ENCODE results near the gene RASSF10.

RASSF10 gene

DNA sequence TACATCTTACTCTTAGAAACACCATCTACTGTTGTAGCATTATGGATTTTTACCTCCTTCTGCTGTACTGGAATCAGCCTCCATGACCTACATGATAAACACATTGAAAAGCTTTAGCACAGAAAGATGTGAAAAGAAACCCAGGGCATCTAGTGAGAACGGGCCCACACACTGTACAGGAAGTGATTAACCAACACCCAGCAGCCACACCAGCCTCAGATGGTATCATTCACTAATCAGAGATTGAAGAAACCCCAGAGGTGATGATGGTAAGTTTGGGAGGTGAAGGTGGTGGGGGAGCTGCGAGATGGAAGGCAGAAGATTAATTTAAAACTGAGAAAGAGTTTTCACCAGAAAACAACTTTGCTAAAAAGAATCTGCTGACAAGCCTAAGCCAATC, 46.1 kb downstream of the RASSF10 start:
- no peak for DNase-seq (ENCODE audit: low read depth, low spot score)
- in situ Hi-C loops (cut with HindIII; ENCODE audit: low sequenced_read_pairs), result no loop called here
- no peak overlapping the region for H3K4me3 ChIP-seq (ENCODE audit: low read depth, low read length)
- TF ChIP-seq, protein P1, sequence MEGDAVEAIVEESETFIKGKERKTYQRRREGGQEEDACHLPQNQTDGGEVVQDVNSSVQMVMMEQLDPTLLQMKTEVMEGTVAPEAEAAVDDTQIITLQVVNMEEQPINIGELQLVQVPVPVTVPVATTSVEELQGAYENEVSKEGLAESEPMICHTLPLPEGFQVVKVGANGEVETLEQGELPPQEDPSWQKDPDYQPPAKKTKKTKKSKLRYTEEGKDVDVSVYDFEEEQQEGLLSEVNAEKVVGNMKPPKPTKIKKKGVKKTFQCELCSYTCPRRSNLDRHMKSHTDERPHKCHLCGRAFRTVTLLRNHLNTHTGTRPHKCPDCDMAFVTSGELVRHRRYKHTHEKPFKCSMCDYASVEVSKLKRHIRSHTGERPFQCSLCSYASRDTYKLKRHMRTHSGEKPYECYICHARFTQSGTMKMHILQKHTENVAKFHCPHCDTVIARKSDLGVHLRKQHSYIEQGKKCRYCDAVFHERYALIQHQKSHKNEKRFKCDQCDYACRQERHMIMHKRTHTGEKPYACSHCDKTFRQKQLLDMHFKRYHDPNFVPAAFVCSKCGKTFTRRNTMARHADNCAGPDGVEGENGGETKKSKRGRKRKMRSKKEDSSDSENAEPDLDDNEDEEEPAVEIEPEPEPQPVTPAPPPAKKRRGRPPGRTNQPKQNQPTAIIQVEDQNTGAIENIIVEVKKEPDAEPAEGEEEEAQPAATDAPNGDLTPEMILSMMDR (IDR thresholded peaks at IDR 0.05; ENCODE audit: low read depth, low read length), result no peak

DNA sequence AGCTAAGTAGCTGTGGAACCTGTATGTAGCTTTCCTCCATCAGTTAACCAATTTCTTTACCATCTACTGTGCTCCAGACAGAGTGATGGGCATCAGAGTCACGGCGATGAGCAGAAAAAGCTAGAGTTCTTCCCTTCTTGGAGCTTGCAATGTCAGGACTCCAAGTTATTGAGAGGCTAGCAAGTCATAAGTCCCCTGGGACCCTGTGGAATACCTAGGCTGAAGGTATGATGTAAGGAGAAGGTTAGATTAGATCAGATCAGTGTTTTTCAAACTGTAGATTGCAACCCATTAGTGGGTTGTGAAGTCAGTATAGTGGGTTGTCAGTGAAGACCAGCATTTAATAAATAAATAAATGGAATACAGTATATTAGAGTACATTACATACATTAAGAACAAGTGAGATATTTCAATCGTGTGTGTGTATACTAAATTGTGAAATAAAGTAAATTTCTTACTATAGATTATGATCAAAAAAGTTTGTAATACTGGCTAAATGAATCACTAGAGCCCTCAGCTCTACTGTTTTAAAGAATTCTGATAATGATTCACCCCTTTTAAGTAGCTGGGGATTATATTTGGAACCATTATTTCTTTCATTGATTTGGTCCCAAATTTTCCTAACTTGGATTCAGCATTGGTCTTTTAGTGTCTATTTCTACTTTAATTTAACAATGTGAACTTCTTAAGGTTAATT, 52.3 kb downstream of the RASSF10 start:
- no peak overlapping the region for H3K4me3 ChIP-seq (ENCODE audit: low read depth, low read length)
- TF ChIP-seq, protein P1 (IDR thresholded peaks at IDR 0.05; ENCODE audit: low read depth, low read length), result no peak

More for the DNA sequence above, 52.3 kb downstream of the RASSF10 start:
- DNase-seq (ENCODE audit: low read depth, low spot score), result peak; percentile 20
- in situ Hi-C loops (cut with HindIII; ENCODE audit: low sequenced_read_pairs), result no loop called here

Measured in astrocyte of the spinal cord (primary cell).